CD4-positive, alpha-beta memory T cell (primary cell): ENCODE measurements around the gene BLTP1. TPM values are rescaled to one million over a fixed set of nuclear protein-coding genes. Genes with fewer than 3 reads are reported as not detected.

ENCODE experiments used
- polyA plus RNA-seq, 2 donors: library from polyadenylated mRNA; unstranded; fragments of 300-500 nt; fragmentation: Illumina TruSeq; gene quantifications; one replicate each; pipeline ENCODE4 v1.2.3, GENCODE V29; 2021
- total RNA-seq, 2 experiments: library from RNA; stranded (reverse); gene quantifications; one replicate each; pipeline ENCODE4 v1.2.3, GENCODE V29; 2021

Gene BLTP1
- total and polyA plus RNA-seq, 4 experiments from 2014 or later, result 3.5 to 87.5 (median 48.2) TPM

Other genes starting within 250 kb of the BLTP1 start
- not detected for gene TRPC3, start 200.3 kb upstream of the BLTP1 start, total RNA-seq
- not detected for gene TRPC3, start 200.3 kb upstream of the BLTP1 start, polyA plus RNA-seq
- not detected for gene ADAD1, start 226.7 kb downstream of the BLTP1 start, total RNA-seq
- not detected for gene ADAD1, start 226.7 kb downstream of the BLTP1 start, polyA plus RNA-seq